K562 (cell line): ENCODE data around the gene ZFHX2. TPM values are rescaled to one million over a fixed set of nuclear protein-coding genes. Genes with fewer than 3 reads are reported as not detected.

Experiments used
- E2F1 ChIP-seq: sonication (generic); formaldehyde crosslinking; IDR thresholded peaks from 2 replicates; pipeline ENCODE4 v1.8.1; 2023; ENCODE audit warnings: mild to moderate bottlenecking, missing genetic modification reagents, moderate library complexity
- ELK3 ChIP-seq: fragments of 450-650 bp; formaldehyde crosslinking; IDR thresholded peaks from 2 replicates; pipeline ENCODE4 v1.4.0; 2020; ENCODE audit warnings: mild to moderate bottlenecking
- GATA2 ChIP-seq: sonication (generic); formaldehyde crosslinking; IDR thresholded peaks from 2 replicates; pipeline ENCODE4 v1.4.0; 2020; ENCODE audit warnings: mild to moderate bottlenecking, missing genetic modification reagents
- KDM5B ChIP-seq: fragments of 200-600 bp; sonication (generic); IDR thresholded peaks from 2 replicates; pipeline ENCODE4 v1.6.1; 2012; ENCODE audit warnings: low read depth, mild to moderate bottlenecking, moderate library complexity, low read length, control low read depth, inconsistent platforms; ENCODE audit not compliant: insufficient replicate concordance
- L3MBTL2 ChIP-seq: fragments of 450-650 bp; IDR thresholded peaks from 2 replicates; pipeline ENCODE4 v1.6.1; 2016; ENCODE audit warnings: mild to moderate bottlenecking, moderate library complexity
- MIER1 ChIP-seq: fragments of 450-650 bp; IDR thresholded peaks from 2 replicates; pipeline ENCODE4 v1.6.1; 2016; ENCODE audit warnings: antibody characterized with exemption, mild to moderate bottlenecking, low read depth
- NFE2L1 ChIP-seq: fragments of 450-650 bp; IDR thresholded peaks from 2 replicates; pipeline ENCODE4 v1.6.1; 2016; ENCODE audit warnings: missing genetic modification characterization, low read depth, mild to moderate bottlenecking, missing compliant biosample characterization, moderate library complexity, borderline replicate concordance
- PKNOX1 ChIP-seq: fragments of 450-650 bp; IDR thresholded peaks from 2 replicates; pipeline ENCODE4 v1.6.1; 2016
- POLR2H ChIP-seq: IDR thresholded peaks from 2 replicates; pipeline ENCODE4 v1.6.1; 2016; ENCODE audit warnings: missing genetic modification characterization, low read depth, mild to moderate bottlenecking, control low read depth, missing compliant biosample characterization, moderate library complexity
- SREBF1 ChIP-seq: fragments of 150-350 bp; IDR thresholded peaks from 2 replicates; pipeline ENCODE4 v1.6.1; 2014; ENCODE audit warnings: antibody characterized with exemption, low read depth, low read length, borderline replicate concordance
- STAT5A ChIP-seq: IDR thresholded peaks from 2 replicates; pipeline ENCODE4 v1.6.1; 2012; ENCODE audit warnings: low read length, inconsistent platforms, borderline replicate concordance
- TARDBP ChIP-seq: fragments of 450-650 bp; IDR thresholded peaks from 2 replicates; pipeline ENCODE4 v1.6.1; 2016
- TGIF2 ChIP-seq: sonication (generic); formaldehyde crosslinking; IDR thresholded peaks from 2 replicates; pipeline ENCODE4 v1.8.1; 2022; ENCODE audit warnings: mild to moderate bottlenecking, missing genetic modification reagents, moderate library complexity
- TSHZ1 ChIP-seq: fragments of 250-450 bp; sonication (Bioruptor Pico); IDR thresholded peaks from 2 replicates; pipeline ENCODE4 v1.4.0; 2020; ENCODE audit warnings: mild to moderate bottlenecking, moderate library complexity
- ZBTB49 ChIP-seq: sonication (generic); formaldehyde crosslinking; IDR thresholded peaks from 2 replicates; pipeline ENCODE4 v1.8.0; 2022; ENCODE audit warnings: missing genetic modification reagents, mild to moderate bottlenecking, borderline replicate concordance
- ZFP36 ChIP-seq: fragments of 150-350 bp; IDR thresholded peaks from 2 replicates; pipeline ENCODE4 v1.6.1; 2018; ENCODE audit warnings: low read length, low read depth; ENCODE audit not compliant: partially characterized antibody
- ZNF699 ChIP-seq: fragments of 250-450 bp; sonication (Bioruptor Pico); IDR thresholded peaks from 2 replicates; pipeline ENCODE4 v1.8.0; 2021; ENCODE audit warnings: mild to moderate bottlenecking, moderate library complexity; ENCODE audit not compliant: insufficient replicate concordance
- ZNF766 ChIP-seq: fragments of 200-800 bp; sonication (Bioruptor generic); conservative IDR thresholded peaks from 2 replicates; pipeline ENCODE4 v1.6.1; 2016; ENCODE audit warnings: missing genetic modification characterization, missing compliant biosample characterization
- polyA plus RNA-seq, 8 experiments: library from polyadenylated mRNA; depleted of rRNA in 4 of 8; stranded (reverse) in 5 of 8; unstranded in 3 of 8; fragments of >200 nt; fragmentation: Nextera tagmentation in 2 of 8; fragmentation: Illumina TruSeq in 1 of 8; extraction: Ambion mirVana in 2 of 8; extraction: Trizol in 1 of 8; gene quantifications; 2 replicates each; pipeline versions ENCODE4 v1.2.1 to v1.2.3, GENCODE V29; 2011 to 2014; ENCODE audit warnings: inconsistent platforms in 1 of 8, missing spikeins in 1 of 8
- total RNA-seq, 7 experiments: library from RNA; depleted of rRNA in 6 of 7; stranded (reverse); fragments of >200 nt in 6 of 7; fragmentation: Illumina TruSeq in 2 of 7; extraction: Trizol in 2 of 7; gene quantifications; 2 replicates each; pipeline versions ENCODE4 v1.2.1 to v1.2.3, GENCODE V29; 2011 to 2021; ENCODE audit warnings: low replicate concordance in 1 of 7

The ZFHX2 gene
- total and polyA plus RNA-seq, 9 of the 15 experiments (the other 6 are each of a cell fraction or from before 2014, with no cell fraction given), result 0.06 to 0.11 (median 0.11) TPM; not detected in 4

- no peak for TF ChIP-seq KDM5B
- TF ChIP-seq TGIF2 (CRISPR knock-in tag), result no peak
- TF ChIP-seq SREBF1, result no peak
- TF ChIP-seq PKNOX1, result peak; percentile 33; the same call in 1 of the 2 replicates
- TF ChIP-seq L3MBTL2, result no peak
- TF ChIP-seq E2F1, result no peak
- no peak for TF ChIP-seq POLR2H (tag)
- no peak for TF ChIP-seq ELK3 (CRISPR knock-in tag)
- TF ChIP-seq ZBTB49 (CRISPR knock-in tag), result no peak
- no peak for TF ChIP-seq ZNF766 (CRISPR knock-in tag)
- TF ChIP-seq TSHZ1 (CRISPR knock-in tag), result no peak
- TF ChIP-seq ZFP36, result peak; percentile 50
- no peak for TF ChIP-seq STAT5A
- no peak for TF ChIP-seq MIER1
- no peak for TF ChIP-seq NFE2L1
- peak; percentile 59; the same call in 1 of the 2 replicates for TF ChIP-seq GATA2 (CRISPR knock-in tag)
- TF ChIP-seq ZNF699 (CRISPR knock-in tag), result no peak
- TF ChIP-seq TARDBP, result no peak
These were observed 37.5 kb upstream of the ZFHX2 start (continued) for GRCh38 chr14:23588884-23589598.
